Inferior parietal cortex (tissue), 1 donor: ENCODE measurements around the gene GOSR1.
"Not testable (repeated sequence)": the region's sequence is repeated elsewhere in the genome, so short reads cannot be mapped to it uniquely, and the experiment has no call there.

ENCODE experiments used
- DNase-seq: peaks from one replicate; pipeline ENCODE4 v3.0.0-alpha.2; 2016; ENCODE audit errors: extremely low spot score

GOSR1 gene

DNA sequence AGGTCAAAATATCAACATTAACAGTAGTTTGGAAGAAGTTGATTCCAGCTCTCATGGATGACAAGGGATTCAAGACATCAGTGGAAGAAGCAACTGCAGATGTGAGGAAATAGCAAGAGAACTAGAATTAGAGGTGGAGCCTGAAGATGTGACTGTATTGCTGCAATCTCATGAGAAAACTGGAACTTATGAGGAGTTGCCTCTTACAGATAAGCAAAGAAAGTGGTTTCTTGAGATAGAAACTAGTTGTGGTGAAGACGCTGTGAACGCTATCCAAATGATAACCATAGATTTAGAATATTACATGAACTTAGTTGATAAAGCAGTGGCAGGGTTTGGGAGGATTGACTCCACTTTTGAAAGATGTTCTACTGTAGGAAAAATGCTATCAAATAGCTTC lies 67.8 kb downstream of the GOSR1 start:
- DNase-seq, result no peak

DNA sequence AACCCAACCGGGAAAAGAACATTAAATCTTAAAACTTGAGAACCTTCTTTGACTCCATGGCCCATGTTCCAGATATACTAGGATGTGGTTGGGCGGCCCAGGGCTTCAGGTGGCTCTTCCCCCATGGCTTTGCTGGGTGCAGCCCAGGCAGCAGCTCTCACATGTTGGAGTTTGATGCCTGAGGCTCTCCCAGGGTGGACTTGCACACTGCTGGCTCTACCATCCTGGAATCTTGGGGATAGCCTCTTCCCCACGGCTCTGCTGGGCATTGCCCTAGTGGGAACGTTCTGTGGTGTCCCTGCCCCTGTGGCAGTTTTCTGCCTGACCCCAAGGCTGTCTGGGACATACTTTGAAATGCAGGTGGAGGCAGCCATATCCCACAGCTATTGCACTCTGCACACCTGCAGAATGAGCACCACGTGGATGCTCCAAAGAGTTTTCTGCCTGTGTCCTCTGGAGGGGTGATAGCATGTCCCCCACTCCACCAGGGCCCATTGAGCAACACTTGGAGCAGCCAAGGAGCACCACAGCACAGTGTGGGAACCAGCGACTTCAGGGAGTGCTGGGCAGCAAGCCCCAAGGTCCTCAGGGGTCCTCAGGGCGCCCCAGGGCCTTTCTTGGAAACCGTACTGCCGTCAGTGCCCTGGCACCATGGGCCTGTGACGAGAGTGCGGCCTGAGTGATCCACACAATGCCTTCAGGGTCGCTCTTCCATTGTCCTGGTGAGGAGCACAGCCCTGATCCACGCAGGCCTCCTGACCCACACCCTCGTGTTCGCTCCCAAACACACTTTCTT lies 70.8 kb downstream of the GOSR1 start:
- no peak for DNase-seq

DNA sequence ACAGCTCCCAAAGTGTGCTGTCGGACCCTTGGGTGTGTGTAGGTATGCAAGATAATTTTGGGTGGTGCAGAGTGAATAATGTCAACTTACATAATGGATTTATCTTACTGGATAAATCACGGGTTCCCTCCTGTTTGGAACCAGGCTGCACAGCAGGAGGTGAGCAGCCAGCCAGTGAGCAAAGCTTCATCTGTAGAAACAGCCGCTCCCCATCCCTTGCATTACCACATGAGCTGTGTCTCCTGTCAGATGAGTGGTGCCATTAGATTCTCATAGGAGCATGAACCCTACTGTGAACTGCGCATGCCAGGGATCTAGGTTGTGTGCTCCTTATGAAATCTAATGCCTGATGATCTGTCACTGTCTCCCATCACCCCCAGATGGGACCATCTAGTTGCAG lies 72.0 kb downstream of the GOSR1 start:
- not testable (repeated sequence) for DNase-seq

DNA sequence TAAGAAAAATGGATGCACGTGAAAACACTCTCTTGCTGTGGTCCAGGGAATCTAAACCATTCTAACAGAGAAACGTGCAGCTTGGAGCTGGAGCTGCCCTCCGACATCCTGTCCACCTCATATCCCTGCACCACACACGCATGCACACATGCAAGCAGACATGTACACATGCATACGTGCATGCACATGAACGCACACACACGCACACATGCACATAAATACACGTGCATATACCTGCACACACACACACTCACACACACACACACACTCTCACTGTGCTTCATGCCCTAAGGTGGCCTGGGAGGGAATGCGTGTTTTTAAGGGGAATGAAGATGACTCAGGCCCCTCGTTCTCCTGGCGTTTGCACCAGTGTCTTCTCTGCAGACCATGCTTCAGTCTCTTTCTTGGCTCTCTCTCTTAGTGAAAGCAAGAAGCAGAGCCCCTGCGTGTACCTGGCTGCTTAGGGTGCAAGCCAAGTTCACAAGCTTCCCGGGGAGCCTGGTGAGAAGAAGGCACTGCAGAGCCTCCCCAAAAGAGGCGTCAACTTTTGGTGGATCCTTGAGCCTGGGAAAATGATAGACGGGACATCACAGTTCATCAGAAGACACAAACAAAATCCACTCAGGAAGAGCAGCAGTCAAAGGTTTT lies 72.8 kb downstream of the GOSR1 start:
- no peak for DNase-seq

DNA sequence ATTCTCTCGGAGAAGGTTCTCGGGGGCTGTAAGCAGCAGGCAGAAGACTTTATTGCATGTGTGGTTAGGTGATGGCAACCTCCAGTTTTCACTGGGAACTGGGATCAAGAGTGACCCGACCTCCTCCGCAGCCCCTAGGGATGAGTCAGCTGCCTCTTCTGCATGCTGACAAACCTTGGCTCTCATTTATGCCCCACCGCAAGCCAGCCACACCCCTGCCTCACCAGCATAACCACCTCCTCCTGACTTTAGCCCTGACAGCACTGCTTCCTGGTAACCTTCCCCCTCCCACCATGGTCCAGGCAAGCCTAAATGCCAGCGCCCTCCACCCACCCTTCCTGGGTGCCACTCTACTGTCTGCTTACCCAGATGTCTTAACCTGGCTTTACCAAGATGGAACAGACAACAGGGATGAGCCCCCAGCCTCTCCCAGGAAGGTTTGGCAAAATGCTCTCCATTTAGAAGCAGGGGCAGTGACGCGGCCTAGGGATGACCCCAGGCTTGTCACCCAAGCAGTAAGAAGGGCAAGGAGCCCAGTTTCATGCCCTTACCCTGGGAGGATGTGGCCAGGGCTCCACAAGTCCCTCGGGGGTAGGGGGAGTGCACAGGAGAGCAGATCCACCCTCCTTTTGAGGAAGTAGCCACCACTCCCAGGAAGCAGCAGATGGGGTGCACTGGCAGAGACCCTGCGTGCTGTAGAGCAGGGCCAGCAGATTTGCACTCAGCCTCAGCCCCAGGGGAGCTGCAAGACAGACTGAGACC lies 73.5 kb downstream of the GOSR1 start:
- no peak for DNase-seq

DNA sequence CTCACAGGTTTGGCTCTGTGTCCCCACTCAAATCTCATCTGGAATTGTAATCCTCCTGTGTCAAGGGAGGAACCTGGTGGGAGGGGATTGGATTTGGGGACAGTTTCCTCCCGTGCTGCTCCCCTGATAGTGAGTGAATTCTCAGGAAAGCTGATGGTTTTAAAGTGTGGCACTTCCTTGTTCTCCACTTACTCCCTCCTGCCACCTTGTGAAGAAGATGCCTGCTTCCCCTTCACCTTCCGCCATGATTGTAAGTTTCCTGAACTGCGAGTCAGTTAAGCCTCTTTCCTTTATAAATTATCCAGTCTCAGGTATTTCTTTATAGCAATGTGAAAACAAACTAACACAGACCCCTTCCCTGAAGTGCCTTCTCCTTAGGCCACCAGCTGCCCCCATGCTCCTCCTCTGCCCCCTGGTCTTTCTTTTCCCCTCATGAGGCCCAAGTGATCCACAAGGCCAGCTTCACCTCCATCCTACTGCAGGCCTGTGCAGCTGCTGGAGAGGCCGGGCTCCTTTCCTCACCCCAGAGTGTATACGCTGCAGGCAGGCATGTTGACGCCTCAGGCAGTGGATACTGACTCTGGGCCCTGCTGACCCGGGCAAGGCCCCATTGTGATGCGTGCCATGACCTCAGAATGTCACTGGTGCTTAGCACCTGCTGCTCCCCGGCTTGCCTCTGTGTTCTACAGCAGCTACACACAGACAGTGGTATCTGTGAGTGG lies 74.2 kb downstream of the GOSR1 start:
- not testable (repeated sequence) for DNase-seq

DNA sequence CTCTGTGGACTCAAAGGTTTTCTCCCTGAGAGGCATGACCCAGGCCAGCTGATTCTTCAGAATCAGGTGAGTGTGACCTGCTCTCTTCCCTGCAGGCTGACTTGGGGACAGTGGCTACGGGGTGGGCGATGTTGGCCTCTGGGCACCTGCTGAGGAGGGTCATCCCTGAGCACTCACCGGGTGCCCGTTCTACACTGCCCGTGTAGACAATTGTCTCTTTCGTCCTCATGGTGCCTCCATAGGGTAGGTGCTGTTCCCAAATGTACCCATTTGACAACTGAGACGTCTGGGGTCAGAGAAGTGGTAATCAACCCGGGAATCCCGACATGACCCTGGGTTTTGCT lies 74.8 kb downstream of the GOSR1 start:
- DNase-seq, result no peak

DNA sequence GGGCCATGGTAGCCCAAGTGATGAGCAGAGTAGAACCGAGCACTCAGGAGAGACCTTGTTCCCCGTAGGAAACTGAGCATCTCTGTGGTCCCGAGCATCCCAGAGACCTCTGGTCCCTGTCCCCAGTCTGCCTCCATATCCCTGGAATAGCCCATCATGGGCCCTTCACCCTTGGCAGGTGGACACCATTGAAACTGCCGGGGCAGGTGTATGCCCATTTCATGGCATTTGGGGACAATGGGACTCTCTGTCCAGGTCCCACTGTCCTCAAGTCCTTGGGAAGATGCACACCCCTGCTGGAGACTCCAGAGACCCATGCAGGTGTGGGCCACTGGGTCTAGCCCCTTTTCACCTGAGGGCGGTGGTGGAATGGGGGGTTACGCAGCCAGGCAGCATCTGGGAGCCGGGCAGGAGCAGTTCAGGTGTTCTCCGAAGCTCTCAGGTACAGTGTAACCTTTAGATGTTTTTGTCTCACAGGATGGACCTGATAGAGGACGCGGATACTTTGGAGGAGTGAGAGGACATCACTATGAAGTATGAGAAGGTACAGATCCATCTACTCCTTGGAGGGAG lies 75.9 kb downstream of the GOSR1 start:
- DNase-seq, result no peak

DNA sequence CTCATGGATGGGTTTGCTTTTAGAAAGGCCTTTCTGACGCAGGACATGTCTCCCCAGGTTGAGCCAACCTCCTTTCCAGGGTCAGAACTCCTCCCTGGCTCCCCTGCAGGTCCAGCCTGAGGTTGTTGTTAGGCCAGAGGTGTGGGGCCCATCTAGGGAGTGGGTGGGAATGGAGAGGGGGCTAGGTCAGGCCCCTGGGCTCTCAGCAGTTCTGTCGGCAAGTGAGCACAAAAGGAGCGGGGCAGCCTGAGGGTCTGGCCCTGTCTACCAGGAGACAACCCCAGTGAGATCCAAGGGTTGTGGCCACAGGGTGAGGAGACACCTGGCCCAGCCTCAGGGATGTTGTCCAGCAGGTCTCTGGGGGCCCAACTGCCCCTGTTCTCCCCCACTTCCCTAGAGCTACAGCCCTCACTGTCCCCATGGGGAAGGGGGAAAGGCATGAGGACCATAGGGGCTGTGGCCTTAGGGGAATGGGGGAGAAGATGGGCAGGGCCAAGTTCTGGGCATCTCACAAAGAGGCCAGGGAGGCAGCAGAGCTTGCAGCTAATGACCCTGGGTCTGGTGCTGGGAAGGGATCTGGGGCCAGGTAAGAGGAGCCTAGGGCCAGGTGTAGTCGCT lies 76.7 kb downstream of the GOSR1 start:
- not testable (repeated sequence) for DNase-seq

DNA sequence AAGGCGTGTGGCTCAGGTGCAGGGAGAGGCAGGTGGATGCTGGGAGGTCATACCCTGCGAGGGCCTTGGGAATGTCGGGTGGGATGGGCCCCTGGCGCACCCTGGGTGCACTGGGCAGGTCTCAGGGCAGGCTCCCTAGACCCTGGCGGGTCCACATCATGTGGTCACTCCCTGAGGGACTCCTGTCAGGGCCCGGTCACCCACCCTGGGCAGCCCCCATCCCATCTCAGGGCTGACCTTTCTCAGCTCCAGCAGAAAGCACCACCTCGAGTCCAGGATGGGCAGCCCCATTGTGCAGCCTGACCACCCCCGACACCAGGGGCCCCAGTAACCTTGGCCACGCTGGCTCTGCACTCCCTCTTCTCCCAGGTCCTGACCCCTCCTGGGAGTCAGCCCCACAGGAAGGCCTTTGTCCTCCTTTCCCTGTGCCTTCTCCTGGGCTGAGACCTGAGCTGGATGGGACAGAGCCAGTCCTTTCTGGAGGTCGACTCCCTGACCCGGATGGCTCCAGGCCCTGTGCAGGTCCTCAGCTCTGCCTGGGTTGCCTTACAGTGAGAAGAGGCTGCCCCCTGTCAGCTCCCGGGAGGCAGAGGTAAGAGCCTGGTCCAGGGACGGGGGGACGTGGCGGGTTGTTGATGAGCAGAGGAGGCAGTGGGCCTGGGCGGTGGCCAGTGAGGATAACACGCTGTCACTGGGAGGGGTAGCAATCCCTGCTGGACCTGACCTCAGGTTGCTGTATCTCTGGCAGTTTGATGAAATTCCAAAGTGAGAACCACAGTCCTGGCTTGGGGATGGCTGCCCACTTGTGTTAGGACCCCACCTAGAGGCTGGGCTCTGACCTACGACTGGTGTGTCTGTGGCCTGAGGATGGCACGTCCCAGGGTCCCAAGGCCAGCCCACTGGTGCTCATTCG lies 77.9 kb downstream of the GOSR1 start:
- no peak for DNase-seq

DNA sequence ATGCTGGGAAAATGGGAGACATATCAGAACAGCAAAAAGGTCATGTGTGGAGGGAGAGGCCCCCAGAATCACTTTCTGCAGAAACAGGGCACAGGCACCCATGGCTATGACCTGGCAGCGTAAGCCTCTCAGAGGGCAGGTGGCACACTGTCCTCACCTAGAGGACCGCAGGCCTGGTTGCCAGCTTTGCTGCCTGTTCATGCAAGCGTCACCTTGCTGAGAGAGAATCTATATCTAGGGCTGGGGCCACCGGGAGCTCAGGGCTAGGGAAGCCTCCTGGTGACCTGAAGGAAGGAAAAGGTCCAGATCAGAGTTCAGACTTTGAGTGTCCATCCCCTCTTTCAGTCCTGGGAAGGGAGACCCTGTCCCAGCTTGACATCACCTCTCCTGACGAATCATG lies 78.7 kb downstream of the GOSR1 start:
- no peak for DNase-seq

DNA sequence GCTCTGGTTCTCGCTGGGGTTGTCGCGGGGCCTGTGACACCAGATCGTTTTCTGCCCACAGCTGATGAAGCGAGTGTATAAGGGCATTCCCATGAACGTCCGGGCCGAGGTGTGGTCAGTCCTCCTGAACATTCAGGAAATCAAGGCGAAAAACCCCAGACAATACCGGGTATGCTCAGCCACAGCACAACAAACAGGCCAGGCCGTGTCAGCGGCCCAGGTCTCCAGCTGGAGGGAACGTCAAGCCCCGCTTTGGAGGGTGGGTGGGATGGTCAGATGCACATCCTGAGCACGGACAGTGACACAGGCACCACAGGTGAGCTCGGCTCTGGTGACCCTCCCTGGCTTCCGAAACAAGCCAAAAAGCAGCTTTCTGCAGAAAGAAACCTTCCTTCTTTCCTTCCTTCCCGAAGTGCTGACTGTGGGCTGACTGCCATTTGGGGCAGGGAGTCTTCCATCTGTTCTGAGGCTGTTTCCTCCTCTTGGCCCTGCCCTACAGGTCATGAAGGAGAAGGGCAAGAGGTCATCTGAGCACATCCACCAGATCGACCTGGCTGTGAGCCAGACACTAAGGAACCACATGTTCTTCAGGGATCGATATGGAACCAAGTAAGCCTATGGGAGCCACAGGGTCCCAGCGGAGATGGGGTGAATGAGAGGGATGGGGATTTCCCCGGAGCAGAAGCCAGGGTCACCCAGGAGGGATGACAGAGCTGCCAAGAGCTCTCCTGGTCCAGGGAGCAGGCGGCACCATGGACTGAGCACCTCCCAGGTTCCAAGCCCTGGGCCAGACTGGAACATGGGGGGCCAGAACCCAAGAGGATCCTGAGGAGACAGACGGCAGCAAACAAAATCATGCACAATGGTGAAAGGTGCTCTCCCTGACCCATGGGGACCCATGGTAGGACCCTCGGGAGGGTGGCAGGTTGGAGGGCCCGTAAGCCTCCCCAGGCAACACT lies 79.4 kb downstream of the GOSR1 start:
- no peak for DNase-seq

DNA sequence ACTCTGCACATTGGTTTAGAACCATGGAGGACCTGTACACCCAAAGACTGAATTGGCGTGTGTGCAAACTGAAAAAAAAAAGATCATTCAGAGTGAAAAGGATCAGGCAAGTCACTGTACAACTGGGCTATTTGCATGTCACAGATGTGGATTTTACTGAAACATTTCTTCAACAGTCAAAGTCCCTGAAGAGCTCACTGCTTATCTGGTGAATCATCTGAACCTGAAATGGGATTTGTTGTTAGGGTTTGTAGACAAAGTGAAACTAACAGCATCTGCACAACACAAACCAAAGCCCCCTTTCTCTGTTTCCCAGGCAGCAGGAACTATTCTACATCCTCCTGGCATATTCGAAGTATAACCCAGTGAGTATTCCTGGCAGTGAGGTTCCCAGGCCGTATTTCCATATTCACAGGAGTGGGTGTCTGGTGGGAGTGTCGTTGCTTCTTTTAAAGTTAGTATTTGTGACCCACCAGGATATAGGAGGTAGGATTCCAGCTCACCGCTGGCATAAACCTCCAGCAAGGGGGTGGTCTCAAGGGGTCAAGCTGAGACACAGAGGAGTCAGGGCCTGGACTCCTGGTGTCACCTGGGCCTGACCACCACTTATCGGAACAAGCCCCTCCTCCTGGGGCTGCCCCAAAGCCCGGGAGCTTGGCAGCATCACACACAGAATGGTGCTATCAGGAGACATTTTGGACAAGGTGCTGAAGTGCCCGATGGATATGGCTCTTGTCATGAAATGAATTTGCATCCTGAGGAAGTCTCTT lies 80.9 kb downstream of the GOSR1 start:
- DNase-seq, result no peak

DNA sequence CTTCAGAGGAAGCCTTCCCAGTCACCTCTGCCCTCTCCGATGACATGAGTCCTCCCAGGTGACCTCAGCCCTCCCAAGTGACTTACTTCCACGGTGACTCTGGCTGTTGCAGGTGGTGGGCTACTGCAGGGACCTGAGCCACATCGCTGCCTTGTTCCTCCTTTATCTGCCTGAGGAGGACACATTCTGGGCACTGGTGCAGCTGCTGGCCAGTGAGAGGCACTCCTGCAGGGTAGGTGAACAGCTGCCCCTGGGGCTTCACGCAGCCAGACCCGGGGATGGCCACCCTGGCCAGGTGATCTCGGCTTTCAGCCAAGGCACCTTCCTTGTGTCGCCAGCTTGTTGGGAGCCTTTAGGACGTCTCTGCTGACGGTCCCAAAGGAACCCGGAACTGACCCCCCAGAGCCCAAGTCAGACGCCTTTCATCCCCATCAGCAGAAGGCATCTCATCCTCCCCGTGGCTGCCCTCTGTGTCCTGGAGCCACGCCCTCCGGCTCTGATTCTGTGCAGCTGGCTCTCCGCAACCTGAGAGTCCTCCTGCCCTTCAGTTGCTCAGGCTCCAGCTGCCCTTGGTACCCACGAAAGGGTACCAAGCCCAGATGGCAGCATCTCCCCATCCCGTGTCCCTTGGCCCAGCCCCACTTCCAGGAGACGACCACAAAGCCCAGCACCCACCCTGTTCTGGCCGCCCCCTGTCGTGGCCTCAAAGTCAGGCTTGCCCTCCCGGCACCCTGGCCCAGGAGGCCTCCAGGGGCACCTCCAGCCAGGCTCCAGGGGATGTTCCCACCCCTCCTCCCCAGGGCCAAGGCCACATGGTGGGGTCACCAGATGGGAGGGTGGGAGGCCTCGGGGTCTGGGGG lies 81.7 kb downstream of the GOSR1 start:
- DNase-seq, result no peak

DNA sequence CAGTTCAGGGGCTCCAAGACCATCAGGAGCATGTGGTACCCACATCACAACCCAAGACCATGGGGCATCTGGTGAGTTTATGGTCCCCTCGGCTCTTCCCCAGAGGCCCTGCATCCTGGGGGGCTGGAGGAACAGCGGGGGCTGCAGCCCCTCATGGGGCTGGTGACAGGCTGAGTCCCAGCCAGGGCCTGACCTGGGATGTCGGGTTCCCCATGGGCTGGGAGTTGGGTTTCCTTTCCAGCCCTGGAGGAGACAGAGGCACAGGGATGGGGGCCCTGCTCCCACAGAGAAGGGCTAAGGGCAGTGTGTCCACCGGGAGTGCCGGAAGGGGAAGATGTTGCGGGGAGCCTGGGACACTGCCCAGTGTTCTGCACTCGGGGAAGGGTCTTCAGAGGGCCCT lies 82.4 kb downstream of the GOSR1 start:
- DNase-seq, result no peak

DNA sequence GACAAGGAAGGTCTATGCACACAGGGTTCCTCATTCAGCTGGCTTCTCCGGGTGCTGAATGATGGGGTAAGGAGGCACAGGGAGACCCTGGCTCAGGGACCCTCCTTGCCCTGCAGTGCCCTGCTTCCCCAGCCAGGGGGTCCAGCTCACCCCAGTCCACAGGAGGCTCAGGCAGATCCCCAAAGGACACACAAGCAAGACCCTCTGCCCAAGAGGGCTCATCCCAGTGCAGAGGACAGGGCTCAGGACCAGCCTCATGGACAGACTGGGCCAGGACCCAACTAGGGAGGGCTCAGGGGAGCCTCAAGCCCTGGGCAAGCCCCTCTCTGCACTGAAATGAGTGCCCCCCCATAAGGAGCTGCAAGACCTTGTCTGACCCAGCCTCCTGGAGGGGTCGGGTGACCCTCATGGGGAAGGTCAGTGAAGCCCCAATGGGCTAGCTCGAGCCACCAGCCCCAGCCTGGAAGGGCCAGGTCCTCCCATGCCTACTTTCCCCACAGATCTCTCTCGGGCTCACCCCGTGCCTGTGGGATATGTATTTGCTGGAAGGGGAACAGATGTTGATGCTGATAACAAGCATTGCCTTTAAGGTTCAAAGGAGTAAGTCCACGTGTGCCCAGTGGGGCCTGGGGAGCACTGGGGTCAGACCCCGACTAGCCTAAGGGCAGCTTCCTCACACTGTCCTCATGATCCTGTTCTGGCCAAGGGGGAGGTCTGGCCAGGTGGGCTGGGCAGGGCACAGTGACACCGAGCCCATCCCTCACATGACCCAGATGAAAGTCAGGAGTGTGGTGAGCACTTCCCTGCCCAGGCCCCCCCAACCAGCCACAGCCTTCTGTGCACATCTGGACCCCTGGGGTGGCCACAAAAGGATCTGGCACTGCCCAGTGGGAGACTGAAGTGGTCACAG lies 83.2 kb downstream of the GOSR1 start:
- DNase-seq, result not testable (repeated sequence)
